IMR-90 (cell line): ENCODE results near the gene OTULINL. TPM values are rescaled to one million over a fixed set of nuclear protein-coding genes. Genes with fewer than 3 reads are reported as not detected.

ENCODE experiments used
- ATAC-seq: fragments of 200-7000 bp; cut with Tn5 transposase; 2 replicates; pipeline ENCODE4 v1.9.1; 2020; ENCODE audit warnings: low read depth, mild to moderate bottlenecking, moderate library complexity
- BruUV-seq: library from RNA; stranded (reverse); fragments of 400-500 nt; replicated peaks from 2 replicates; lab custom pipeline; 2021; lab: Mats Ljungman, UMichigan
- CTCF ChIA-PET: fragments of 300-600 bp; formaldehyde crosslinking; extraction: SDS; loops from one replicate; lab custom pipeline; 2021; ENCODE audit warnings: antibody characterized with exemption; lab: Yijun Ruan, JAX
- POLR2A ChIA-PET: fragments of 300-600 bp; sonication (Branson Sonifier 250); formaldehyde crosslinking; loops from one replicate; lab custom pipeline; 2022; ENCODE audit warnings: antibody characterized with exemption; ENCODE audit not compliant: unreplicated experiment; lab: Charles Lee
- DNase-seq: peaks from one replicate; pipeline ENCODE4 v3.0.0; 2013
- H2AFZ ChIP-seq: replicated peaks from 2 replicates; pipeline ENCODE3; 2013; ENCODE audit warnings: low read length, mild to moderate bottlenecking; ENCODE audit not compliant: poor library complexity
- H2AK5ac ChIP-seq: 2 replicates; pipeline ENCODE4 v1.6.1; 2013; ENCODE audit warnings: low read depth, low read length, inconsistent platforms
- H2AK9ac ChIP-seq: replicated peaks from 2 replicates; pipeline ENCODE3; 2013; ENCODE audit warnings: mild to moderate bottlenecking, low read depth, low read length, moderate library complexity; ENCODE audit not compliant: poor library complexity
- H2BK120ac ChIP-seq: 2 replicates; pipeline ENCODE4 v1.6.1; 2013; ENCODE audit warnings: low read depth, low read length, inconsistent platforms
- H2BK15ac ChIP-seq: 3 replicates; pipeline ENCODE4 v1.6.1; 2013; ENCODE audit warnings: low read depth, low read length, inconsistent platforms
- H2BK20ac ChIP-seq: 2 replicates; pipeline ENCODE4 v1.6.1; 2013; ENCODE audit warnings: low read depth, mild to moderate bottlenecking, inconsistent platforms, low read length, moderate library complexity
- H2BK5ac ChIP-seq: 2 replicates; pipeline ENCODE4 v1.6.1; 2013; ENCODE audit warnings: mild to moderate bottlenecking, low read depth, low read length, inconsistent platforms; ENCODE audit not compliant: poor library complexity, severe bottlenecking
- H3K14ac ChIP-seq: replicated peaks from 2 replicates; pipeline ENCODE4 v1.6.1; 2013; ENCODE audit warnings: low read depth, low read length, inconsistent platforms
- H3K18ac ChIP-seq: 2 replicates; pipeline ENCODE4 v1.6.1; 2013; ENCODE audit warnings: low read depth, low read length, control low read depth
- H3K23ac ChIP-seq: 2 replicates; pipeline ENCODE4 v1.6.1; 2013; ENCODE audit warnings: low read depth, low read length, inconsistent platforms
- H3K27ac ChIP-seq: 2 replicates; pipeline ENCODE4 v1.5.1; 2013; ENCODE audit warnings: mild to moderate bottlenecking, control low read depth, low read length; ENCODE audit not compliant: insufficient read depth
- H3K27me3 ChIP-seq: 2 replicates; pipeline ENCODE4 v1.6.1; 2013; ENCODE audit warnings: low read length; ENCODE audit not compliant: control insufficient read depth, insufficient read depth
- H3K36me3 ChIP-seq: 2 replicates; pipeline ENCODE4 v1.6.1; 2013; ENCODE audit warnings: low read length, mixed read lengths; ENCODE audit not compliant: control insufficient read depth, insufficient read depth
- H3K4ac ChIP-seq: 2 replicates; pipeline ENCODE4 v1.6.1; 2013; ENCODE audit warnings: low read depth, low read length, inconsistent platforms
- H3K4me1 ChIP-seq: 2 replicates; pipeline ENCODE4 v1.6.1; 2013; ENCODE audit warnings: low read length, mixed read lengths; ENCODE audit not compliant: control insufficient read depth, insufficient read depth
- H3K4me2 ChIP-seq: 2 replicates; pipeline ENCODE4 v1.6.1; 2013; ENCODE audit warnings: low read depth, mild to moderate bottlenecking, control low read depth, low read length, moderate library complexity
- H3K4me3 ChIP-seq: 2 replicates; pipeline ENCODE4 v1.5.1; 2013; ENCODE audit warnings: low read depth, mild to moderate bottlenecking, control low read depth, low read length, moderate library complexity; ENCODE audit not compliant: insufficient read depth
- H3K56ac ChIP-seq: 2 replicates; pipeline ENCODE4 v1.6.1; 2013; ENCODE audit warnings: low read length, inconsistent platforms; ENCODE audit not compliant: insufficient read depth; ENCODE audit errors: extremely low read depth
- H3K79me1 ChIP-seq, 2 experiments: 2 replicates each; pipeline ENCODE4 v1.6.1; 2013; ENCODE audit warnings: low read length in 2 of 2, inconsistent platforms in 1 of 2, low read depth in 1 of 2
- H3K9ac ChIP-seq: 2 replicates; pipeline ENCODE4 v1.6.1; 2013; ENCODE audit warnings: low read depth, low read length, control low read depth
- H3K9me1 ChIP-seq: 2 replicates; pipeline ENCODE4 v1.6.1; 2013; ENCODE audit warnings: low read length, inconsistent platforms; ENCODE audit not compliant: insufficient read depth
- H3K9me3 ChIP-seq: 2 replicates; pipeline ENCODE4 v1.6.1; 2013; ENCODE audit warnings: low read length; ENCODE audit not compliant: control insufficient read depth, insufficient read depth
- H4K20me1 ChIP-seq: 2 replicates; pipeline ENCODE4 v1.6.1; 2013; ENCODE audit warnings: low read length, inconsistent platforms; ENCODE audit not compliant: insufficient read depth
- H4K5ac ChIP-seq: 2 replicates; pipeline ENCODE4 v1.6.1; 2013; ENCODE audit warnings: mild to moderate bottlenecking, low read depth, low read length, control low read depth
- H4K8ac ChIP-seq, 2 experiments: 2 replicates each; pipeline ENCODE4 v1.6.1; 2013; ENCODE audit warnings: low read depth in 2 of 2, low read length in 2 of 2, control low read depth in 1 of 2, inconsistent platforms in 1 of 2
- H4K91ac ChIP-seq: 2 replicates; pipeline ENCODE4 v1.6.1; 2013; ENCODE audit warnings: low read depth, low read length, inconsistent platforms; ENCODE audit not compliant: insufficient read depth
- BHLHE40 ChIP-seq: fragments of 150-350 bp; IDR thresholded peaks from 2 replicates; pipeline ENCODE4 v1.6.1; 2016; ENCODE audit warnings: mild to moderate bottlenecking, low read depth, low read length
- CEBPB ChIP-seq: IDR thresholded peaks from 2 replicates; pipeline ENCODE4 v1.6.1; 2012; ENCODE audit warnings: low read depth, low read length, improper control_type of control experiment
- CHD1 ChIP-seq: IDR thresholded peaks from 2 replicates; pipeline ENCODE4 v1.6.1; 2012; ENCODE audit warnings: low read depth, low read length, improper control_type of control experiment
- CTCF ChIP-seq: conservative IDR thresholded peaks from 2 replicates; pipeline ENCODE4 v1.5.1; 2012; ENCODE audit warnings: mild to moderate bottlenecking, low read depth, low read length, improper control_type of control experiment
- FOS ChIP-seq: fragments of 150-350 bp; IDR thresholded peaks from 2 replicates; pipeline ENCODE4 v1.6.1; 2016; ENCODE audit warnings: low read depth, low read length
- MAFK ChIP-seq: IDR thresholded peaks from 2 replicates; pipeline ENCODE4 v1.6.1; 2012; ENCODE audit warnings: low read depth, low read length, improper control_type of control experiment
- MAZ ChIP-seq: IDR thresholded peaks from 2 replicates; pipeline ENCODE4 v1.6.1; 2012; ENCODE audit warnings: low read depth, mild to moderate bottlenecking, low read length, improper control_type of control experiment, moderate library complexity, borderline replicate concordance
- MXI1 ChIP-seq: IDR thresholded peaks from 2 replicates; pipeline ENCODE4 v1.6.1; 2012; ENCODE audit warnings: low read depth, mild to moderate bottlenecking, low read length, moderate library complexity, borderline replicate concordance
- NFE2L2 ChIP-seq: fragments of 150-350 bp; IDR thresholded peaks from 2 replicates; pipeline ENCODE4 v1.6.1; 2016; ENCODE audit warnings: low read depth, mild to moderate bottlenecking, low read length
- RCOR1 ChIP-seq: IDR thresholded peaks from 2 replicates; pipeline ENCODE4 v1.6.1; 2012; ENCODE audit warnings: mild to moderate bottlenecking, low read length, improper control_type of control experiment; ENCODE audit not compliant: insufficient replicate concordance
- RFX5 ChIP-seq: IDR thresholded peaks from 2 replicates; pipeline ENCODE4 v1.8.0; 2012; ENCODE audit warnings: low read depth, mild to moderate bottlenecking, low read length, moderate library complexity
- SMC3 ChIP-seq: fragments of 150-350 bp; IDR thresholded peaks from 2 replicates; pipeline ENCODE4 v1.6.1; 2016; ENCODE audit warnings: low read depth, mild to moderate bottlenecking, antibody characterized with exemption, low read length, moderate library complexity
- WGBS, 2 experiments: methylation state at CpG; one replicate each; pipeline versions ENCODE4 v1.1.5 to v1.1.7; 2013; ENCODE audit warnings: missing lambda C conversion rate in 2 of 2; ENCODE audit not compliant: insufficient read length in 1 of 2; ENCODE audit errors: extremely low coverage in 2 of 2; 5-methylcytosine and 5-hydroxymethylcytosine counted together
- dilution Hi-C: fragments of 300-500 bp; cut with HindIII; formaldehyde crosslinking; loops from one replicate; pipeline ENCODE4 v1.14.3; 2018; ENCODE audit warnings: low sequenced_read_pairs; ENCODE audit not compliant: unreplicated experiment
- in situ Hi-C: fragments of 300-500 bp; cut with MboI; formaldehyde crosslinking; loops from 3 replicates; pipeline ENCODE4 v1.14.3; 2019; ENCODE audit warnings: low sequenced_read_pairs, inconsistent platforms, mixed read lengths
- intact Hi-C: fragments of 100-400 bp; cut with micrococcal nuclease; formaldehyde crosslinking; loops from 2 replicates; pipeline ENCODE4 v1.10.0; 2022
- polyA plus RNA-seq, 3 experiments: library from polyadenylated mRNA; depleted of rRNA; stranded (reverse); fragments of >200 nt; gene quantifications; 2 replicates each; pipeline ENCODE4 v1.2.3, GENCODE V29; 2012; ENCODE audit warnings: low replicate concordance in 1 of 3
- total RNA-seq: library from RNA; depleted of rRNA; stranded (reverse); fragments of >200 nt; gene quantifications from 2 replicates; pipeline ENCODE4 v1.2.3, GENCODE V29; 2012
- TF ChIP-seq, protein P1 (sequence below): fragments of 150-350 bp; IDR thresholded peaks from 2 replicates; pipeline ENCODE4 v1.6.1; 2016; ENCODE audit warnings: low read depth, mild to moderate bottlenecking, low read length, moderate library complexity, borderline replicate concordance

The OTULINL gene
- total and polyA plus RNA-seq, 2 of the 4 experiments (the other 2 are of a cell fraction): 0.09 to 0.18 TPM

GRCh38 chr5:14650052-14650451, 68.5 kb downstream of the OTULINL start:
- H2BK15ac ChIP-seq: no peak overlapping the region
- no peak overlapping the region for H3K18ac ChIP-seq
- in situ Hi-C loops (loop anchor here (25.0 kb wide), 2 partner anchors 538 to 663 kb away; no protein-coding TSS in a partner anchor), intact Hi-C loops (no loop called here), dilution Hi-C loops (no loop called here)
- H3K36me3 ChIP-seq: no peaks in the 10 kb centered on the region
- no peaks in the 10 kb centered on the region for H3K4me1 ChIP-seq
- no peaks in the 10 kb centered on the region for H3K9me3 ChIP-seq
- no peak overlapping the region for H2BK20ac ChIP-seq
- H3K9ac ChIP-seq: no peak overlapping the region
- no peak overlapping the region for H3K56ac ChIP-seq
- H3K23ac ChIP-seq: no peak overlapping the region
- H2BK5ac ChIP-seq: no peak overlapping the region
- no peak overlapping the region for H2BK120ac ChIP-seq
- no CpG with 5 or more reads among the region's 3 CpGs for WGBS, 2 experiments
- H4K5ac ChIP-seq: no peak overlapping the region
- no peak overlapping the region for H3K27ac ChIP-seq
- no peak for ATAC-seq
- BruUV-seq: no TSS peak
- no peak for TF ChIP-seq FOS
- TF ChIP-seq NFE2L2: no peak
- TF ChIP-seq BHLHE40: no peak
- TF ChIP-seq MAFK: no peak
- no peak for TF ChIP-seq CHD1
- no peak for TF ChIP-seq CTCF
- no peak for TF ChIP-seq RFX5
- TF ChIP-seq, protein P1, sequence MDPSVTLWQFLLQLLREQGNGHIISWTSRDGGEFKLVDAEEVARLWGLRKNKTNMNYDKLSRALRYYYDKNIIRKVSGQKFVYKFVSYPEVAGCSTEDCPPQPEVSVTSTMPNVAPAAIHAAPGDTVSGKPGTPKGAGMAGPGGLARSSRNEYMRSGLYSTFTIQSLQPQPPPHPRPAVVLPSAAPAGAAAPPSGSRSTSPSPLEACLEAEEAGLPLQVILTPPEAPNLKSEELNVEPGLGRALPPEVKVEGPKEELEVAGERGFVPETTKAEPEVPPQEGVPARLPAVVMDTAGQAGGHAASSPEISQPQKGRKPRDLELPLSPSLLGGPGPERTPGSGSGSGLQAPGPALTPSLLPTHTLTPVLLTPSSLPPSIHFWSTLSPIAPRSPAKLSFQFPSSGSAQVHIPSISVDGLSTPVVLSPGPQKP: no peak
- TF ChIP-seq MAZ: no peak
- no peak for TF ChIP-seq MXI1
- TF ChIP-seq SMC3: no peak
- no peak for TF ChIP-seq RCOR1
- TF ChIP-seq CEBPB: no peak
- no peak overlapping the region for H3K4me3 ChIP-seq
- H4K20me1 ChIP-seq: no peaks in the 10 kb centered on the region
- no peak overlapping the region for H4K91ac ChIP-seq
- H3K4me2 ChIP-seq: no peak overlapping the region
- H2AFZ ChIP-seq: no peak overlapping the region
- no peak overlapping the region for H4K8ac ChIP-seq
- peaks cover 36% of the 10 kb centered on the region for H3K27me3 ChIP-seq
- H2AK5ac ChIP-seq: no peak overlapping the region
- ChIA-PET POLR2A (no interaction called here), CTCF (interaction anchor here (2.1 kb wide), 1 partner anchor 10 kb away, joined by 10 read pairs; no protein-coding TSS in a partner anchor)
- H2AK9ac ChIP-seq: no peak overlapping the region
- no peak overlapping the region for H3K14ac ChIP-seq
- H3K79me1 ChIP-seq: no peaks in the 10 kb centered on the region
- no peak overlapping the region for H3K4ac ChIP-seq
- no peak for DNase-seq
- no peaks in the 10 kb centered on the region for H3K9me1 ChIP-seq
